ENCODE measurements around the gene THBS1.

Gene THBS1

GRCh38 chr15:39582977-39583595, 2.2 kb downstream of the THBS1 start:
- Histone ChIP-seq H3K27me3 (ENCODE audit: control insufficient read depth, insufficient read depth, low read length) (no peaks in the 10 kb centered on the region), H3K36me3 (ENCODE audit: control insufficient read depth, insufficient read depth, low read length) (peaks cover 45% of the 10 kb centered on the region), H3K4me1 (ENCODE audit: control insufficient read depth, insufficient read depth, low read length) (peaks cover 12% of the 10 kb centered on the region; the same call in 1 of the 2 replicates), H3K4me3 (ENCODE audit: low read length) (no peak overlapping the region), H3K9me3 (ENCODE audit: control insufficient read depth, insufficient read depth, low read length) (no peaks in the 10 kb centered on the region), H3K27ac (ENCODE audit: low read length) (no peak overlapping the region)
- WGBS (ENCODE audit: insufficient coverage, insufficient read length): no CpG with 5 or more reads among the region's 4 CpGs
- no peak for DNase-seq (ENCODE audit: low read depth, low spot score)

GRCh38 chr15:39583596-39584265, 2.9 kb downstream of the THBS1 start:
- no CpG with 5 or more reads among the region's 13 CpGs for WGBS (ENCODE audit: insufficient coverage, insufficient read length)
- H3K4me3 ChIP-seq (ENCODE audit: low read length): no peak overlapping the region
- DNase-seq (ENCODE audit: low read depth, low spot score): no peak

GRCh38 chr15:39584266-39584659, 3.4 kb downstream of the THBS1 start:
- Histone ChIP-seq H3K27me3 (ENCODE audit: control insufficient read depth, insufficient read depth, low read length) (no peaks in the 10 kb centered on the region), H3K4me1 (ENCODE audit: control insufficient read depth, insufficient read depth, low read length) (peaks cover 9% of the 10 kb centered on the region; the same call in 1 of the 2 replicates), H3K4me3 (ENCODE audit: low read length) (no peak overlapping the region), H3K36me3 (ENCODE audit: control insufficient read depth, insufficient read depth, low read length) (peaks cover 57% of the 10 kb centered on the region), H3K9me3 (ENCODE audit: control insufficient read depth, insufficient read depth, low read length) (no peaks in the 10 kb centered on the region), H3K27ac (ENCODE audit: low read length) (no peak overlapping the region)
- DNase-seq (ENCODE audit: low read depth, low spot score): no peak
- no CpG with 5 or more reads among the region's 7 CpGs for WGBS (ENCODE audit: insufficient coverage, insufficient read length)

More at GRCh38 chr15:39583596-39584265, 2.9 kb downstream of the THBS1 start:
- Histone ChIP-seq H3K27me3 (ENCODE audit: control insufficient read depth, insufficient read depth, low read length) (no peaks in the 10 kb centered on the region), H3K9me3 (ENCODE audit: control insufficient read depth, insufficient read depth, low read length) (no peaks in the 10 kb centered on the region), H3K36me3 (ENCODE audit: control insufficient read depth, insufficient read depth, low read length) (peaks cover 52% of the 10 kb centered on the region), H3K4me1 (ENCODE audit: control insufficient read depth, insufficient read depth, low read length) (peaks cover 12% of the 10 kb centered on the region; the same call in 1 of the 2 replicates), H3K27ac (ENCODE audit: low read length) (no peak overlapping the region)

- no peak overlapping the region for H3K27ac ChIP-seq (ENCODE audit: low read length)
- H3K9me3 ChIP-seq (ENCODE audit: control insufficient read depth, insufficient read depth, low read length): no peaks in the 10 kb centered on the region
- peaks cover 61% of the 10 kb centered on the region for H3K36me3 ChIP-seq (ENCODE audit: control insufficient read depth, insufficient read depth, low read length)
- H3K4me1 ChIP-seq (ENCODE audit: control insufficient read depth, insufficient read depth, low read length): peaks cover 9% of the 10 kb centered on the region; the same call in 1 of the 2 replicates
- WGBS (ENCODE audit: insufficient coverage, insufficient read length): no CpG with 5 or more reads among the region's 3 CpGs
- no peak for DNase-seq (ENCODE audit: low read depth, low spot score)
- H3K4me3 ChIP-seq (ENCODE audit: low read length): no peak overlapping the region
- H3K27me3 ChIP-seq (ENCODE audit: control insufficient read depth, insufficient read depth, low read length): no peaks in the 10 kb centered on the region
Measured at GRCh38 chr15:39584662-39585388, 3.9 kb downstream of the THBS1 start.

- Histone ChIP-seq H3K27me3 (ENCODE audit: control insufficient read depth, insufficient read depth, low read length) (no peaks in the 10 kb centered on the region), H3K4me3 (ENCODE audit: low read length) (no peak overlapping the region), H3K27ac (ENCODE audit: low read length) (no peak overlapping the region), H3K9me3 (ENCODE audit: control insufficient read depth, insufficient read depth, low read length) (no peaks in the 10 kb centered on the region), H3K36me3 (ENCODE audit: control insufficient read depth, insufficient read depth, low read length) (peaks cover 64% of the 10 kb centered on the region), H3K4me1 (ENCODE audit: control insufficient read depth, insufficient read depth, low read length) (peaks cover 9% of the 10 kb centered on the region; the same call in 1 of the 2 replicates)
- WGBS (ENCODE audit: insufficient coverage, insufficient read length): no CpG with 5 or more reads among the region's 4 CpGs
- no peak for DNase-seq (ENCODE audit: low read depth, low spot score)
Measured at GRCh38 chr15:39585389-39585841, 4.5 kb downstream of the THBS1 start.

GRCh38 chr15:39585871-39586301, 5.0 kb downstream of the THBS1 start:
- H3K36me3 ChIP-seq (ENCODE audit: control insufficient read depth, insufficient read depth, low read length): peaks cover 65% of the 10 kb centered on the region

GRCh38 chr15:39586387-39587095, 5.7 kb downstream of the THBS1 start:
- no CpG with 5 or more reads among the region's 10 CpGs for WGBS (ENCODE audit: insufficient coverage, insufficient read length)
- Histone ChIP-seq H3K27me3 (ENCODE audit: control insufficient read depth, insufficient read depth, low read length) (no peaks in the 10 kb centered on the region), H3K36me3 (ENCODE audit: control insufficient read depth, insufficient read depth, low read length) (peaks cover 72% of the 10 kb centered on the region), H3K4me3 (ENCODE audit: low read length) (no peak overlapping the region), H3K27ac (ENCODE audit: low read length) (no peak overlapping the region), H3K4me1 (ENCODE audit: control insufficient read depth, insufficient read depth, low read length) (peaks cover 9% of the 10 kb centered on the region; the same call in 1 of the 2 replicates), H3K9me3 (ENCODE audit: control insufficient read depth, insufficient read depth, low read length) (no peaks in the 10 kb centered on the region)
- no peak for DNase-seq (ENCODE audit: low read depth, low spot score)

More at GRCh38 chr15:39585871-39586301, 5.0 kb downstream of the THBS1 start:
- no peaks in the 10 kb centered on the region for H3K9me3 ChIP-seq (ENCODE audit: control insufficient read depth, insufficient read depth, low read length)
- H3K27ac ChIP-seq (ENCODE audit: low read length): no peak overlapping the region
- no peak overlapping the region for H3K4me3 ChIP-seq (ENCODE audit: low read length)
- no peaks in the 10 kb centered on the region for H3K27me3 ChIP-seq (ENCODE audit: control insufficient read depth, insufficient read depth, low read length)
- DNase-seq (ENCODE audit: low read depth, low spot score): no peak
- H3K4me1 ChIP-seq (ENCODE audit: control insufficient read depth, insufficient read depth, low read length): peaks cover 9% of the 10 kb centered on the region; the same call in 1 of the 2 replicates
- WGBS (ENCODE audit: insufficient coverage, insufficient read length): no CpG with 5 or more reads among the region's 4 CpGs

DNA sequence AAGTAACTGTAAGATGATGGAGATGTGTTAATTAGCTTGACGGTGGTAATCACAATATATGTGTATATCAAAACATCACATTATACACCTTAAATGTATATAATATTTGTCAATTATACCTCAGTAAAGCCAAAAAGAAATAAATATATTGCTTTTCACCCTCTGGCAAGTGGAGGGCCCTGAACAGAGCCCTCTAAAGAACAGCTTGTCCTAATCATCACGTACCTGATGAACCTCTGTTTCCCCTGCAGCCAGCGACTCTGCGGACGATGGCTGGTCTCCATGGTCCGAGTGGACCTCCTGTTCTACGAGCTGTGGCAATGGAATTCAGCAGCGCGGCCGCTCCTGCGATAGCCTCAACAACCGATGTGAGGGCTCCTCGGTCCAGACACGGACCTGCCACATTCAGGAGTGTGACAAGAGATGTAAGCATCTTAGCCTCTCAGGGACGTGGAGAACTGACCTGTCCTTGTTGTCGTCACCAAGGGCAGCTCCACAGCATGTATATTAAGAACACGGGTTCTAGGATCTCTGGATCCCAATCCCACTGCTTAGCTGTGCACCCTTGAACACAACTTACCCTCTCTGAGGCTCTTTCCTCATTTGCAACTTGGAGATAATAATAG, 6.3 kb downstream of the THBS1 start:
- Histone ChIP-seq H3K4me1 (ENCODE audit: control insufficient read depth, insufficient read depth, low read length) (peaks cover 4% of the 10 kb centered on the region; the same call in 1 of the 2 replicates), H3K36me3 (ENCODE audit: control insufficient read depth, insufficient read depth, low read length) (peaks cover 69% of the 10 kb centered on the region), H3K4me3 (ENCODE audit: low read length) (no peak overlapping the region), H3K9me3 (ENCODE audit: control insufficient read depth, insufficient read depth, low read length) (no peaks in the 10 kb centered on the region), H3K27ac (ENCODE audit: low read length) (no peak overlapping the region), H3K27me3 (ENCODE audit: control insufficient read depth, insufficient read depth, low read length) (no peaks in the 10 kb centered on the region)
- no peak for DNase-seq (ENCODE audit: low read depth, low spot score)
- no CpG with 5 or more reads among the region's 17 CpGs for WGBS (ENCODE audit: insufficient coverage, insufficient read length)

DNA sequence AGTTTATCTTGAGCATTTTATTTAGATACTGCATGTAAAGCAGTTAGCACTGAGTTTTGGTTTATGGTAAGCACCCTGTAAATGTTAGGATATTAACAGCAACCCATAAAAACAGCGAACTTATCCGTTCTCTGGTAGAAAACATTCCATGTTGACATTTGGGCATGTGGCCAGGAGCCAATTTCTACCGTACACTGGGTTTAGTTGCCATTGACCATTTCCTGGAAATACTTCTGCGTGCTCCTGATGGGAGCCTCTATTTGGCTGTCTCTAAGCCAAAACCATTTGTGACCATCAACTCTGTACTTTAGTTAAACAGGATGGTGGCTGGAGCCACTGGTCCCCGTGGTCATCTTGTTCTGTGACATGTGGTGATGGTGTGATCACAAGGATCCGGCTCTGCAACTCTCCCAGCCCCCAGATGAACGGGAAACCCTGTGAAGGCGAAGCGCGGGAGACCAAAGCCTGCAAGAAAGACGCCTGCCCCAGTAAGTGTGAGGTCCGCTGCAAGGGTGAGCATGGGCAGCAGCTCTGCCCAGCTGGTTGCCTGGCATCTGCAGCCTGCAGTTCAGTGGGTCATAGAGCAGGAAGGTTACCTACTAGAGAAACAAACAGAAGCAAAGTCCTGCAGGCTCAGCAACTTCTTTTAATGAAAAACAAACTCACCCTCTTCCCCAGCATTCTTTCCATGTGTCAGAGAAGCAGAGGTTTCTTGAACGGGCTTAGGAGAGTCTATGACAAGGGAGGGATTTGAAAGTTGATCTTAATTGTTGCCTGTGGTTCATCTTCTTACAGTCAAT, 7.1 kb downstream of the THBS1 start:
- no CpG with 5 or more reads among the region's 13 CpGs for WGBS (ENCODE audit: insufficient coverage, insufficient read length)
- H3K27me3 ChIP-seq (ENCODE audit: control insufficient read depth, insufficient read depth, low read length): no peaks in the 10 kb centered on the region
- no peaks in the 10 kb centered on the region; the same call in 1 of the 2 replicates for H3K4me1 ChIP-seq (ENCODE audit: control insufficient read depth, insufficient read depth, low read length)
- no peak overlapping the region for H3K27ac ChIP-seq (ENCODE audit: low read length)
- DNase-seq (ENCODE audit: low read depth, low spot score): no peak
- H3K4me3 ChIP-seq (ENCODE audit: low read length): no peak overlapping the region
- H3K9me3 ChIP-seq (ENCODE audit: control insufficient read depth, insufficient read depth, low read length): no peaks in the 10 kb centered on the region
- peaks cover 71% of the 10 kb centered on the region for H3K36me3 ChIP-seq (ENCODE audit: control insufficient read depth, insufficient read depth, low read length)

Data from iPS DF 6.9 (cell line).